OCI-LY3 (cell line): ENCODE measurements around the gene SHROOM1.

ENCODE experiments used
- H2AFZ ChIP-seq: fragments of 200-600, 300-600 bp; shearing (Covaris generic); 2 replicates; pipeline ENCODE4 v1.6.0; 2014; ENCODE audit warnings: antibody characterized with exemption, low read depth, low read length
- H3K27ac ChIP-seq: fragments of 200-600, 300-600 bp; sonication (generic); 2 replicates; pipeline ENCODE4 v1.5.1; 2014; ENCODE audit warnings: mild to moderate bottlenecking, low read length, moderate library complexity, mixed read lengths
- H3K27me3 ChIP-seq: fragments of 200-600, 300-600 bp; sonication (generic); 2 replicates; pipeline ENCODE4 v1.6.1; 2014; ENCODE audit warnings: low read depth, low read length, mixed read lengths
- H3K36me3 ChIP-seq: fragments of 200-600, 300-600 bp; sonication (generic); replicated peaks from 2 replicates; pipeline ENCODE3; 2014; ENCODE audit warnings: low read depth, low read length, mixed read lengths
- H3K4me1 ChIP-seq: fragments of 300-600, 200-600 bp; sonication (generic); 2 replicates; pipeline ENCODE4 v1.6.1; 2014; ENCODE audit warnings: low read length, mixed read lengths
- H3K4me2 ChIP-seq: fragments of 200-600, 300-600 bp; sonication (generic); 2 replicates; pipeline ENCODE4 v1.6.1; 2014; ENCODE audit warnings: low read length, mixed read lengths
- H3K4me3 ChIP-seq: fragments of 300-600, 200-600 bp; sonication (generic); 2 replicates; pipeline ENCODE4 v1.5.1; 2014; ENCODE audit warnings: antibody characterized with exemption, mild to moderate bottlenecking, low read length, moderate library complexity
- H3K79me2 ChIP-seq: fragments of 300-600, 200-600 bp; shearing (Covaris generic); 2 replicates; pipeline ENCODE4 v1.6.1; 2014; ENCODE audit warnings: mild to moderate bottlenecking, low read length, mixed read lengths
- H3K9ac ChIP-seq: fragments of 300-600, 200-600 bp; shearing (Covaris generic); 2 replicates; pipeline ENCODE4 v1.6.0; 2014; ENCODE audit warnings: mild to moderate bottlenecking, low read length, moderate library complexity
- H3K9me3 ChIP-seq: fragments of 200-600, 300-600 bp; shearing (Covaris generic); 2 replicates; pipeline ENCODE4 v1.6.1; 2014; ENCODE audit warnings: low read length, mixed read lengths; ENCODE audit not compliant: insufficient read depth
- H4K20me1 ChIP-seq: fragments of 200-600, 300-600 bp; sonication (generic); 2 replicates; pipeline ENCODE4 v1.6.1; 2016; ENCODE audit warnings: low read length, mixed read lengths; ENCODE audit not compliant: insufficient read depth
- EZH2phosphoT487 ChIP-seq: fragments of 200-600 bp; shearing (Covaris generic); IDR thresholded peaks from 2 replicates; pipeline ENCODE4 v1.6.1; 2018; ENCODE audit warnings: antibody characterized with exemption, mixed run types, low read depth
- TF ChIP-seq, protein P1 (sequence below): fragments of 200-600, 300-600 bp; sonication (generic); IDR thresholded peaks from 2 replicates; pipeline ENCODE4 v1.5.1; 2014; ENCODE audit warnings: antibody characterized with exemption, low read length, low read depth

The SHROOM1 gene

DNA sequence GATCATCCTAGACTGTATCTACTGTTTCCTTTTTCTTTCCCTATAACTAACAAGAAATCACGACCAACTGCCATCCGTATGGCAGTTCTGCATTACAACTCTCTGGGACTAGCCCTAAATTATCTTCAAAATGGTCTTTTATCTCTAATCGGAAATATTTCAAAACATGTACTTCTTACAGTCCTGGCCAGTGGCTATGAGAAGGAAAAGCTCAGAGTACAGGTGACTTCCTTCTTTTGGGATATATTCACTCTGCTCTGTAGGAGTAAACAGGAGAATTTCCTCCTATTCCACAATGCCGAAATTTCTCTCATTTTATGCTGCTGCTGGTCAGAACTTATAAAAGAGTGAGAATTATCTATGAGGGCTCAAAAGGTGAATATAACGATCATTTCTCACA lies 51.6 kb downstream of the SHROOM1 start:
- no peak overlapping the region for H3K27ac ChIP-seq
- TF ChIP-seq EZH2phosphoT487, result no peak
- TF ChIP-seq, protein P1, sequence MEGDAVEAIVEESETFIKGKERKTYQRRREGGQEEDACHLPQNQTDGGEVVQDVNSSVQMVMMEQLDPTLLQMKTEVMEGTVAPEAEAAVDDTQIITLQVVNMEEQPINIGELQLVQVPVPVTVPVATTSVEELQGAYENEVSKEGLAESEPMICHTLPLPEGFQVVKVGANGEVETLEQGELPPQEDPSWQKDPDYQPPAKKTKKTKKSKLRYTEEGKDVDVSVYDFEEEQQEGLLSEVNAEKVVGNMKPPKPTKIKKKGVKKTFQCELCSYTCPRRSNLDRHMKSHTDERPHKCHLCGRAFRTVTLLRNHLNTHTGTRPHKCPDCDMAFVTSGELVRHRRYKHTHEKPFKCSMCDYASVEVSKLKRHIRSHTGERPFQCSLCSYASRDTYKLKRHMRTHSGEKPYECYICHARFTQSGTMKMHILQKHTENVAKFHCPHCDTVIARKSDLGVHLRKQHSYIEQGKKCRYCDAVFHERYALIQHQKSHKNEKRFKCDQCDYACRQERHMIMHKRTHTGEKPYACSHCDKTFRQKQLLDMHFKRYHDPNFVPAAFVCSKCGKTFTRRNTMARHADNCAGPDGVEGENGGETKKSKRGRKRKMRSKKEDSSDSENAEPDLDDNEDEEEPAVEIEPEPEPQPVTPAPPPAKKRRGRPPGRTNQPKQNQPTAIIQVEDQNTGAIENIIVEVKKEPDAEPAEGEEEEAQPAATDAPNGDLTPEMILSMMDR, result no peak
- no peaks in the 10 kb centered on the region; the same call in 1 of the 2 replicates for H3K4me1 ChIP-seq
- 0 out of 2 replicates have a peak, but pooled peaks cover 5% of the 10 kb centered on the region for H3K27me3 ChIP-seq
- H3K9ac ChIP-seq, result no peak overlapping the region
- no peak overlapping the region for H2AFZ ChIP-seq
- no peak overlapping the region for H3K4me2 ChIP-seq
- H3K9me3 ChIP-seq, result no peaks in the 10 kb centered on the region
- H3K79me2 ChIP-seq, result peaks cover 13% of the 10 kb centered on the region
- no peak overlapping the region for H3K4me3 ChIP-seq
- H3K36me3 ChIP-seq, result no peaks in the 10 kb centered on the region
- H4K20me1 ChIP-seq, result no peaks in the 10 kb centered on the region

DNA sequence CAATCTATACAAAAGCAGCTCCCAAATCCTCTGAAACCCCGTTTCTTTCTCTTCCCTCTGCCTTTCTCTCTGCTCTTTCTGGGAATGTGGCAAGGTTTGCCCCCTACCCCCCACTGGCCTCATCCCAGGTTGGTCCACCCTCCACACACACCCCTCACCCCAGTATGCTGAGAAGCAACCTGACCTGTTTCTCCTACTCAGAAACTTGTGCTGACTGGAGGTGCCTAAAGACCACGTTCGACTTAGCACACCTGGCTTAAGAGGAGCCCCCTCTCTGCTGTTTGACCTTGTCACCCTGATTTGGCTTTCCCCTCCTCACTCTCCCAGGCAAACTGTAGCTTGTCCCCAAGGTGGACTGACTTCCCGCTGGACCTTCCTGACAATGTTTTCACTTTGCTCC lies 52.3 kb downstream of the SHROOM1 start:
- H4K20me1 ChIP-seq, result no peaks in the 10 kb centered on the region
- peaks cover 13% of the 10 kb centered on the region for H3K79me2 ChIP-seq
- no peak overlapping the region for H3K27ac ChIP-seq
- 0 out of 2 replicates have a peak, but pooled peaks cover 5% of the 10 kb centered on the region for H3K27me3 ChIP-seq
- no peak overlapping the region for H2AFZ ChIP-seq
- no peaks in the 10 kb centered on the region for H3K9me3 ChIP-seq
- H3K4me1 ChIP-seq, result no peaks in the 10 kb centered on the region; the same call in 1 of the 2 replicates
- no peaks in the 10 kb centered on the region for H3K36me3 ChIP-seq
- no peak overlapping the region for H3K9ac ChIP-seq
- TF ChIP-seq, protein P1, result no peak
- TF ChIP-seq EZH2phosphoT487, result no peak
- no peak overlapping the region for H3K4me3 ChIP-seq
- no peak overlapping the region for H3K4me2 ChIP-seq

DNA sequence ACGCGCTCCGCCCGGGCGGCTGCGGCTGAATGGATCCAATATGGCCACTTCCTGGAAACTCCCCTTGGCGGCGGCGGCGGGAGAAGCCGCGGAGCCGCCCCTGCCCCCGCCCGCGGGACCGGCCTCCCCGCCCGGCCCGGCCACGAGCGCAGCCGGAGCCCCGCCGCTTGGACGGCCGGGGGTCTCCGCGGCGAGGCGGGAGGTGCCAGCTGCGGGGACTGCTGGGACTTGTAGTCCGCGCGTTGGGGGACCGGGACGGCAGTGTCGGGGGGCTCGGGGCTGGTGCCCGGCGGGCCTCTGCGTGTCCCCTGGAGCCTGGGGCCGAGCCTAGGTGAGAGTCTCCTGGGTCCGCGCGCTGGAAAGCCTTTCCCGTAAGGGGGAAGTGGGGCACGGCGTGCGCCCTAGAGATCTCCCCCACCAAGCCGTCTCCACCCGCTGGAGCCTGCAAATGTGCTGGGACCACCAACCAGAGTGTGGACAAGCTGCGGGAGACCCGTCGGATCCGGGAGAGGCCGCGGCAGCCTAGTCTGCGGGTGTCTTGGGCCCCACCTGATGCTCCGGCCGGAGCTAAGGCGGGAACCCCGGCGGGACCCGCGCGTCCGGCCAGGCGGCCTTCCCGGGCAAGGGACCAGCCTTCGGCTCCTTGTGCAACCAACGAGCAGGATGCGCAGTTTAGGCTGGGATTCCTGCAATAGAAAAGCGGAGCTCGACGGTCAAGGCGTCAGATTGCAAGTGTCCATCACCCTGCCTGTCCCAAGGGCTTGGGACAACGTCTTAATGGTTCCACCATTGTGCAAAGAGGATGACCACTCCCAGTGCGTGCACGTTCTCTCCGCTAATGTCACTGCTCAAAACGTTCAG lies 53.0 kb downstream of the SHROOM1 start, which contains the start of gene SEPTIN8:
SEPTIN8 (minus strand) TSS at position 31 of the 861 bp plus-strand sequence. CDS start 102 bp downstream, outside the sequence.
- H3K36me3 ChIP-seq, result no peaks in the 10 kb centered on the region
- no peaks in the 10 kb centered on the region for H4K20me1 ChIP-seq
- no peaks in the 10 kb centered on the region for H3K9me3 ChIP-seq
- no peaks in the 10 kb centered on the region; the same call in 1 of the 2 replicates for H3K4me1 ChIP-seq
- peaks cover 13% of the 10 kb centered on the region for H3K79me2 ChIP-seq
- peak within 1 kb of the TSS; percentile 96 for H3K4me3 ChIP-seq
- H3K4me2 ChIP-seq, result peak within 1 kb of the TSS; percentile 86
- H3K9ac ChIP-seq, result peak within 1 kb of the TSS; percentile 69
- H3K27ac ChIP-seq, result no peak within 1 kb of the TSS
- 0 out of 2 replicates have a peak, but pooled peaks cover 5% of the 10 kb centered on the region for H3K27me3 ChIP-seq
- TF ChIP-seq EZH2phosphoT487, result no peak
- TF ChIP-seq, protein P1, result no peak
- peak within 1 kb of the TSS; percentile 74; the same call in 1 of the 2 replicates for H2AFZ ChIP-seq

DNA sequence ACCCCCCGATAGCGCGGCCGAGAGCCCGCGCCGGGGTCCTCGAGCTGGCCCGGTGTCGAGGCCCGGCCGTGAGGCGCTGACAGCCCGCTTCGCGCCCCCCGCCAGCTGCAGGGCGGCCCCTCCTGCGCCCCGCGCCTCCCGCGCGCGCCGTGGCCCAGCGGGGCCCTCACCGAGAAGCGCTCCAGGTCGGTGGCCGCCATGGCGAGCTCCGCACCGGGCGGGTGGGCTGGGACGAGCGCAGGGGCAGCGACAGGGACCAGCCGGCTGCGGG lies 53.6 kb downstream of the SHROOM1 start:
- TF ChIP-seq, protein P1, result no peak
- no peak for TF ChIP-seq EZH2phosphoT487
- no peak overlapping the region for H2AFZ ChIP-seq
- no peaks in the 10 kb centered on the region for H3K4me1 ChIP-seq
- H4K20me1 ChIP-seq, result no peaks in the 10 kb centered on the region
- no peaks in the 10 kb centered on the region for H3K36me3 ChIP-seq
- H3K27me3 ChIP-seq, result 0 out of 2 replicates have a peak, but pooled peaks cover 5% of the 10 kb centered on the region
- peaks cover 13% of the 10 kb centered on the region for H3K79me2 ChIP-seq
- no peaks in the 10 kb centered on the region for H3K9me3 ChIP-seq
- peak overlapping the region; percentile 86 for H3K4me2 ChIP-seq
- H3K27ac ChIP-seq, result no peak overlapping the region
- H3K9ac ChIP-seq, result peak overlapping the region; percentile 69
- peak overlapping the region; percentile 96 for H3K4me3 ChIP-seq
